T-helper 2 cell treated with Interferon-gamma antibody and Interleukin-4, amounts not matched to agents 5 μg/mL and 100 μg/mL, for 36 hours (primary cell): ENCODE measurements around the gene RAB3C.
A peak's percentile ranks its signal among the peaks of the same experiment; 100 is the strongest.
"Not testable (repeated sequence)": the region's sequence is repeated elsewhere in the genome, so short reads cannot be mapped to it uniquely, and the experiment has no call there.

ENCODE experiments used
- DNase-seq: peaks from one replicate; pipeline ENCODE4 v3.0.0; 2021; ENCODE audit warnings: low spot score
- H3K27ac Mint-ChIP-seq: one replicate; pipeline ENCODE4 v1.8.0; 2021; ENCODE audit warnings: mild to moderate bottlenecking, mixed read lengths
- H3K27me3 Mint-ChIP-seq: one replicate; pipeline ENCODE4 v1.8.0; 2021; ENCODE audit warnings: low read depth, mixed read lengths
- H3K36me3 Mint-ChIP-seq: one replicate; pipeline ENCODE4 v1.8.0; 2021; ENCODE audit warnings: low read depth, mixed read lengths
- H3K4me1 Mint-ChIP-seq: one replicate; pipeline ENCODE4 v1.8.0; 2021; ENCODE audit warnings: low read depth, mixed read lengths
- H3K4me3 Mint-ChIP-seq: one replicate; pipeline ENCODE4 v1.8.0; 2022; ENCODE audit warnings: mild to moderate bottlenecking, moderate library complexity, mixed read lengths
- H3K9me3 Mint-ChIP-seq: one replicate; pipeline ENCODE4 v1.8.0; 2021; ENCODE audit warnings: mixed read lengths

The RAB3C gene

DNA sequence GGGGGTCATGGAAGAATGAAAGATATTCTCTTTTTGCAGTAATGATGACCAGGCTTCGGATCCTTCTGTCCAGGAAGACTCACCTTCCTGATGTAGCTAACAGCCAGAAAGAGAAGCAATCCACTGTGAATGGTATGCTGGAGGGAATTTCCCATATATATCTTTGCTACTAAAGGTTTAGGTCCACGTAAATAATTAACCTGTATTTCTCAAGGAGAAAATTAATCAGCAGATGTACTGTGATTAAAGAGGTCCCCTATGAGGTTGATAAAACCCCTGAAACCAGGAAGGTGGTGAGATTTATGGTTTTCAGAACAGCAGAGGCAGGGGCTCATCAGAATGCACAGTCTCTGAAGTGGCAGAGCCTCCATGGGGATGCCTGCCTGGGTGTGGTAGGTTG lies 11.4 kb upstream of the RAB3C start:
- Mint-ChIP-seq H3K36me3 (no peaks in the 10 kb centered on the region), H3K4me3 (no peak overlapping the region), H3K27me3 (no peaks in the 10 kb centered on the region), H3K9me3 (no peaks in the 10 kb centered on the region), H3K27ac (no peak overlapping the region), H3K4me1 (no peaks in the 10 kb centered on the region)
- DNase-seq = no peak

DNA sequence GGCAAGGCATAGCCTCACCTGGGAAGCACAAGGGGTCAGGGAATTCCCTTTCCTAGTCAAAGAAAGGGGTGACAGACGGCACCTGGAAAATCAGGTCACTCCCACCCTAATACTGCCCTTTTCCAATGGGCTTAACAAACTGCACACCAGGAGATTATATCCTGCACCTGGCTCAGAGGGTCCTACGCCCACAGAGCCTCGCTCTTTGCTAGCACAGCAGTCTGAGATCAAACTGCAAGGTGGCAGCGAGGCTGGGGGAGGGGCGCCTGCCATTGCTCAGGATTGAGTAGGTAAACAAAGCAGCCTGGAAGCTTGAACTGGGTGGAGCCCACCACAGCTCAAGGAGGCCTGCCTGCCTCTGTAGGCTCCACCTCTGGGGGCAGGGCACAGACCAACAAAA lies 9.9 kb upstream of the RAB3C start:
- DNase-seq, H3K4me1 Mint-ChIP-seq, H3K27me3 Mint-ChIP-seq, H3K27ac Mint-ChIP-seq, H3K4me3 Mint-ChIP-seq, H3K36me3 Mint-ChIP-seq, H3K9me3 Mint-ChIP-seq: not testable (repeated sequence)

- DNase-seq = no peak
- Mint-ChIP-seq H3K27ac (no peak overlapping the region), H3K4me3 (no peak overlapping the region), H3K4me1 (peaks cover 14% of the 10 kb centered on the region), H3K36me3 (no peaks in the 10 kb centered on the region), H3K9me3 (no peaks in the 10 kb centered on the region), H3K27me3 (peaks cover 34% of the 10 kb centered on the region)
Measured at GRCh38 chr5:58579781-58580180, 3.1 kb upstream of the RAB3C start.

- no peaks in the 10 kb centered on the region for H3K36me3 Mint-ChIP-seq
- H3K4me1 Mint-ChIP-seq = peaks cover 14% of the 10 kb centered on the region
- peak overlapping the region; percentile 61 for H3K4me3 Mint-ChIP-seq
- no peak overlapping the region for H3K27ac Mint-ChIP-seq
- peaks cover 34% of the 10 kb centered on the region for H3K27me3 Mint-ChIP-seq
- no peak for DNase-seq
- no peaks in the 10 kb centered on the region for H3K9me3 Mint-ChIP-seq
Measured at GRCh38 chr5:58582019-58582802, 664 bp upstream of the RAB3C start.

- no peaks in the 10 kb centered on the region for H3K27me3 Mint-ChIP-seq
- no peak for DNase-seq
- no peaks in the 10 kb centered on the region for H3K36me3 Mint-ChIP-seq
- H3K4me3 Mint-ChIP-seq = no peak overlapping the region
- no peaks in the 10 kb centered on the region for H3K4me1 Mint-ChIP-seq
- H3K27ac Mint-ChIP-seq = no peak overlapping the region
- no peaks in the 10 kb centered on the region for H3K9me3 Mint-ChIP-seq
Measured at GRCh38 chr5:58595952-58596351, 13.1 kb downstream of the RAB3C start.

- Mint-ChIP-seq H3K27ac (no peak overlapping the region), H3K4me1 (no peaks in the 10 kb centered on the region), H3K36me3 (no peaks in the 10 kb centered on the region), H3K4me3 (no peak overlapping the region), H3K27me3 (no peaks in the 10 kb centered on the region), H3K9me3 (no peaks in the 10 kb centered on the region)
- DNase-seq = no peak
Measured at GRCh38 chr5:58598440-58598839, 15.6 kb downstream of the RAB3C start.

- no peak overlapping the region for H3K27ac Mint-ChIP-seq
Measured at GRCh38 chr5:58599217-58599616, 16.3 kb downstream of the RAB3C start.

DNA sequence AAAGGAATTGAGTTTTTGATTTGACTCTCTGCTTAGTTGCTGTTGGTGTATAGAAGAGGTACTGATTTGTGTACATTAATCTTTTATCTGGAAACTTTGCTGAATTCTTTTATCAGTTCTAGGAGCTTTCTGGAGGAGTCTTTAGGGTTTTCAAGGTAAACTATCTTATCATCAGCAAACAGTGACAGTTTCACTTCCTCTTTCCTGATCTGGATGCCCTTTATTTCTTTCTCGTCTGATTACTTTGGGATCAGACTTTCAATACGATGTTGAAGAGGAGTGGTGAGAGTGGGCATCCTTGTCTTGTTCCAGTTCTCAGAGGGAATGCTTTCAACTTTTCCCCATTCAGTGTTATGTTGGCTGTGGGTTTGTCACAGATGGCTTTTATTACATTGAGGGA lies 17.7 kb downstream of the RAB3C start:
- not testable (repeated sequence) for DNase-seq, H3K36me3 Mint-ChIP-seq, H3K4me3 Mint-ChIP-seq, H3K4me1 Mint-ChIP-seq, H3K27ac Mint-ChIP-seq, H3K9me3 Mint-ChIP-seq, H3K27me3 Mint-ChIP-seq

More at GRCh38 chr5:58599217-58599616, 16.3 kb downstream of the RAB3C start:
- no peak overlapping the region for H3K4me3 Mint-ChIP-seq
- H3K27me3 Mint-ChIP-seq = no peaks in the 10 kb centered on the region
- H3K9me3 Mint-ChIP-seq = peaks cover 3% of the 10 kb centered on the region
- no peaks in the 10 kb centered on the region for H3K36me3 Mint-ChIP-seq
- H3K4me1 Mint-ChIP-seq = no peaks in the 10 kb centered on the region
- DNase-seq = no peak

- not testable (repeated sequence) for H3K4me3 Mint-ChIP-seq, H3K4me1 Mint-ChIP-seq, H3K27ac Mint-ChIP-seq, H3K36me3 Mint-ChIP-seq, DNase-seq, H3K9me3 Mint-ChIP-seq, H3K27me3 Mint-ChIP-seq
Measured at GRCh38 chr5:58602889-58603288, 20.0 kb downstream of the RAB3C start.

- Mint-ChIP-seq H3K4me3 (no peak overlapping the region), H3K27me3 (no peaks in the 10 kb centered on the region), H3K36me3 (no peaks in the 10 kb centered on the region), H3K4me1 (no peaks in the 10 kb centered on the region), H3K9me3 (peaks cover 7% of the 10 kb centered on the region), H3K27ac (no peak overlapping the region)
- no peak for DNase-seq
Measured at GRCh38 chr5:58606064-58606463, 23.2 kb downstream of the RAB3C start.

- no peak overlapping the region for H3K4me3 Mint-ChIP-seq
- H3K27me3 Mint-ChIP-seq = no peaks in the 10 kb centered on the region
- H3K9me3 Mint-ChIP-seq = no peaks in the 10 kb centered on the region
- DNase-seq = no peak
- H3K36me3 Mint-ChIP-seq = no peaks in the 10 kb centered on the region
- no peak overlapping the region for H3K27ac Mint-ChIP-seq
- H3K4me1 Mint-ChIP-seq = no peaks in the 10 kb centered on the region
Measured at GRCh38 chr5:58615972-58616371, 33.1 kb downstream of the RAB3C start.

DNA sequence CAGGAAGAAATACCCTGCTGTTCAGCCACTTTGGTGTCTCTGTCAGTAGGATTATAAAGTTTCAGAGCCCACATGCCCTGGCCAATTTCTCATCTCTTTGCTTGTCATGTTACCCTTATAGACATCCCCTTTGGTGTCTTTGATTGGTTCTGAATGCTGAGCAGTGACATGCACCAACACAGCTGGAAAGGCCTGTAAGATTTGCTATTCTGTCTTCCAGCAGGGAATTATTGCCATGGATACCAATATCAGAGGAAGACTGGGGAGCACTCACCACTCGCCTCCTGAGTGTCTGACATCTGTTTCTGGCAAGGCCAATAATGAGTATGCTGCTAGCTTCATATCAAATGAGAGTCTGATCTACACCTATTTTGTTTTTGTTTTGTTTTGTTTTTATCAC lies 34.4 kb downstream of the RAB3C start:
- H3K36me3 Mint-ChIP-seq = no peaks in the 10 kb centered on the region
- no peak overlapping the region for H3K4me3 Mint-ChIP-seq
- H3K27ac Mint-ChIP-seq = no peak overlapping the region

GRCh38 chr5:58620336-58620735 lies 37.5 kb downstream of the RAB3C start:
- no peaks in the 10 kb centered on the region for H3K27me3 Mint-ChIP-seq
- H3K27ac Mint-ChIP-seq = no peak overlapping the region
- H3K4me3 Mint-ChIP-seq = no peak overlapping the region
- H3K9me3 Mint-ChIP-seq = no peaks in the 10 kb centered on the region
- H3K36me3 Mint-ChIP-seq = no peaks in the 10 kb centered on the region
- DNase-seq = no peak
- no peaks in the 10 kb centered on the region for H3K4me1 Mint-ChIP-seq

More for the DNA sequence above, 34.4 kb downstream of the RAB3C start:
- no peaks in the 10 kb centered on the region for H3K27me3 Mint-ChIP-seq
- H3K4me1 Mint-ChIP-seq = no peaks in the 10 kb centered on the region
- no peaks in the 10 kb centered on the region for H3K9me3 Mint-ChIP-seq
- DNase-seq = no peak

- DNase-seq = no peak
- Mint-ChIP-seq H3K9me3 (no peaks in the 10 kb centered on the region), H3K4me3 (no peak overlapping the region), H3K36me3 (no peaks in the 10 kb centered on the region), H3K27ac (no peak overlapping the region), H3K4me1 (no peaks in the 10 kb centered on the region), H3K27me3 (no peaks in the 10 kb centered on the region)
Measured at GRCh38 chr5:58622936-58623871, 40.3 kb downstream of the RAB3C start.
